SK-N-SH treated with all-trans-retinoic acid at 6 μM for 48 hours (cell line): ENCODE measurements around the gene POLR1B.

Experiments used
- ATAC-seq: fragments of 200-7000 bp; cut with Tn5 transposase; 3 replicates; pipeline ENCODE4 v1.9.1; 2020; ENCODE audit warnings: mild to moderate bottlenecking, moderate library complexity
- ARNTL ChIP-seq: fragments of 450-650 bp; formaldehyde crosslinking; IDR thresholded peaks from 2 replicates; pipeline ENCODE4 v1.5.0; 2020; ENCODE audit warnings: low read depth, mild to moderate bottlenecking, moderate library complexity, borderline replicate concordance
- BACH2 ChIP-seq: fragments of 250-450 bp; sonication (Bioruptor Pico); IDR thresholded peaks from 2 replicates; pipeline ENCODE4 v1.9.0; 2021; ENCODE audit warnings: mild to moderate bottlenecking, borderline replicate concordance
- CSDC2 ChIP-seq: fragments of 250-450 bp; sonication (Bioruptor Pico); IDR thresholded peaks from 2 replicates; pipeline ENCODE4 v1.5.0; 2020; ENCODE audit warnings: mild to moderate bottlenecking, moderate library complexity
- ESRRG ChIP-seq: fragments of 250-450 bp; sonication (Bioruptor Pico); IDR thresholded peaks from 2 replicates; pipeline ENCODE4 v1.6.1; 2021; ENCODE audit warnings: mild to moderate bottlenecking
- GLIS3 ChIP-seq: fragments of 250-450 bp; sonication (Bioruptor Pico); IDR thresholded peaks from 2 replicates; pipeline ENCODE4 v1.5.0; 2020; ENCODE audit warnings: mild to moderate bottlenecking, moderate library complexity
- ISL1 ChIP-seq: fragments of 250-450 bp; sonication (Bioruptor Pico); IDR thresholded peaks from 2 replicates; pipeline ENCODE4 v2.1.2; 2022; ENCODE audit warnings: mild to moderate bottlenecking, moderate library complexity
- OSR1 ChIP-seq: fragments of 250-450 bp; sonication (Bioruptor Pico); IDR thresholded peaks from 2 replicates; pipeline ENCODE4 v1.8.0; 2022; ENCODE audit warnings: moderate library complexity, mild to moderate bottlenecking, inconsistent platforms
- POU6F1 ChIP-seq: fragments of 250-450 bp; sonication (Bioruptor Pico); IDR thresholded peaks from 2 replicates; pipeline ENCODE4 v1.8.0; 2021; ENCODE audit warnings: low read depth, mild to moderate bottlenecking, moderate library complexity, borderline replicate concordance
- PPARA ChIP-seq: fragments of 250-450 bp; sonication (Bioruptor Pico); IDR thresholded peaks from 2 replicates; pipeline ENCODE4 v1.5.0; 2020; ENCODE audit warnings: mild to moderate bottlenecking, borderline replicate concordance
- RARB ChIP-seq: fragments of 250-450 bp; sonication (Bioruptor Pico); IDR thresholded peaks from 2 replicates; pipeline ENCODE4 v1.8.0; 2021; ENCODE audit warnings: mild to moderate bottlenecking, moderate library complexity
- SNAI2 ChIP-seq: fragments of 250-450 bp; sonication (Bioruptor Pico); IDR thresholded peaks from 2 replicates; pipeline ENCODE4 v1.5.0; 2020; ENCODE audit warnings: mild to moderate bottlenecking, moderate library complexity
- TCF4 ChIP-seq: fragments of 250-450 bp; sonication (Bioruptor Pico); IDR thresholded peaks from 2 replicates; pipeline ENCODE4 v1.8.0; 2021; ENCODE audit warnings: mild to moderate bottlenecking, moderate library complexity, borderline replicate concordance
- TOX ChIP-seq: fragments of 250-450 bp; sonication (Bioruptor Pico); IDR thresholded peaks from 2 replicates; pipeline ENCODE4 v1.8.0; 2021; ENCODE audit warnings: mild to moderate bottlenecking, moderate library complexity, borderline replicate concordance
- TSHZ2 ChIP-seq: fragments of 250-450 bp; sonication (Bioruptor Pico); IDR thresholded peaks from 2 replicates; pipeline ENCODE4 v1.5.0; 2020; ENCODE audit warnings: mild to moderate bottlenecking, moderate library complexity
- ZC3H10 ChIP-seq: fragments of 250-450 bp; sonication (Bioruptor Pico); IDR thresholded peaks from 2 replicates; pipeline ENCODE4 v1.5.1; 2021; ENCODE audit warnings: mild to moderate bottlenecking, moderate library complexity
- ZFP3 ChIP-seq: fragments of 250-450 bp; sonication (Bioruptor Pico); IDR thresholded peaks from 2 replicates; pipeline ENCODE4 v1.5.0; 2020; ENCODE audit warnings: mild to moderate bottlenecking, moderate library complexity
- ZFP30 ChIP-seq: fragments of 450-650 bp; formaldehyde crosslinking; IDR thresholded peaks from 2 replicates; pipeline ENCODE4 v1.5.0; 2022; ENCODE audit warnings: mild to moderate bottlenecking, moderate library complexity
- ZNF565 ChIP-seq: fragments of 450-650 bp; formaldehyde crosslinking; conservative IDR thresholded peaks from 2 replicates; pipeline ENCODE4 v1.5.0; 2020; ENCODE audit warnings: low read depth, mild to moderate bottlenecking, moderate library complexity
- ZNF8 ChIP-seq: fragments of 450-650 bp; formaldehyde crosslinking; IDR thresholded peaks from 2 replicates; pipeline ENCODE4 v1.5.0; 2020; ENCODE audit warnings: mild to moderate bottlenecking, moderate library complexity
- TF ChIP-seq, protein P1 (sequence below): fragments of 250-450 bp; sonication (Bioruptor Pico); IDR thresholded peaks from 2 replicates; pipeline ENCODE4 v1.5.1; 2020; ENCODE audit warnings: low read depth, mild to moderate bottlenecking, moderate library complexity
- TF ChIP-seq, protein P2 (sequence below): fragments of 250-450 bp; sonication (Bioruptor Pico); IDR thresholded peaks from 2 replicates; pipeline ENCODE4 v1.5.1; 2021; ENCODE audit warnings: mild to moderate bottlenecking, moderate library complexity
- TF ChIP-seq, protein P3 (sequence below): fragments of 250-450 bp; sonication (Bioruptor Pico); IDR thresholded peaks from 2 replicates; pipeline ENCODE4 v1.8.0; 2020; ENCODE audit warnings: mild to moderate bottlenecking, moderate library complexity, borderline replicate concordance

Gene POLR1B

DNA sequence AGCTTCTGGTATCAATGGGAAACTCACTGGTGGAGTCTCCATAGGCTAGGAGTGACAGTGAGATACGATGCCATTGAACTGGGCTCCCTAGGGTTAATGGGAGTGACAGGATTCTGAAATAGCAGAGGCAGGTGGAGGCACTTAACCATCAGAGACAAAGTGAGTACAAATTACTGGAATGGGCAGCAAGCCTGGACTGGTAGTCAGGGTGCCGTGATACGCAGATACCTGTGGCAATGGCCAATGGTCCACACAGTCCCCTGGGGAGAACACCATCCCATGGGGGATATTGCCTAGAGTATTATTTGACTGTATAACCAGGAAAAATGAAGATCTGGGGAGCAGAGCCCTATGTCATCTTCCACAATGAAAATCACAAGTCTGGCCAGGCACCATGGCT is 59.5 kb downstream of the POLR1B start:
- ATAC-seq, result no peak
- TF ChIP-seq ARNTL (CRISPR knock-in tag) (no peak), ZFP3 (no peak), TCF4 (CRISPR knock-in tag) (no peak), ISL1 (CRISPR knock-in tag) (no peak), ZNF565 (CRISPR knock-in tag) (no peak), SNAI2 (no peak), GLIS3 (no peak), TSHZ2 (CRISPR knock-in tag) (no peak), ZNF8 (CRISPR knock-in tag) (no peak), ESRRG (no peak)
- TF ChIP-seq, protein P1, sequence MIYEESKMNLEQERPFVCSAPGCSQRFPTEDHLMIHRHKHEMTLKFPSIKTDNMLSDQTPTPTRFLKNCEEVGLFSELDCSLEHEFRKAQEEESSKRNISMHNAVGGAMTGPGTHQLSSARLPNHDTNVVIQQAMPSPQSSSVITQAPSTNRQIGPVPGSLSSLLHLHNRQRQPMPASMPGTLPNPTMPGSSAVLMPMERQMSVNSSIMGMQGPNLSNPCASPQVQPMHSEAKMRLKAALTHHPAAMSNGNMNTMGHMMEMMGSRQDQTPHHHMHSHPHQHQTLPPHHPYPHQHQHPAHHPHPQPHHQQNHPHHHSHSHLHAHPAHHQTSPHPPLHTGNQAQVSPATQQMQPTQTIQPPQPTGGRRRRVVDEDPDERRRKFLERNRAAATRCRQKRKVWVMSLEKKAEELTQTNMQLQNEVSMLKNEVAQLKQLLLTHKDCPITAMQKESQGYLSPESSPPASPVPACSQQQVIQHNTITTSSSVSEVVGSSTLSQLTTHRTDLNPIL (CRISPR knock-in tag), result no peak
- TF ChIP-seq, protein P2, sequence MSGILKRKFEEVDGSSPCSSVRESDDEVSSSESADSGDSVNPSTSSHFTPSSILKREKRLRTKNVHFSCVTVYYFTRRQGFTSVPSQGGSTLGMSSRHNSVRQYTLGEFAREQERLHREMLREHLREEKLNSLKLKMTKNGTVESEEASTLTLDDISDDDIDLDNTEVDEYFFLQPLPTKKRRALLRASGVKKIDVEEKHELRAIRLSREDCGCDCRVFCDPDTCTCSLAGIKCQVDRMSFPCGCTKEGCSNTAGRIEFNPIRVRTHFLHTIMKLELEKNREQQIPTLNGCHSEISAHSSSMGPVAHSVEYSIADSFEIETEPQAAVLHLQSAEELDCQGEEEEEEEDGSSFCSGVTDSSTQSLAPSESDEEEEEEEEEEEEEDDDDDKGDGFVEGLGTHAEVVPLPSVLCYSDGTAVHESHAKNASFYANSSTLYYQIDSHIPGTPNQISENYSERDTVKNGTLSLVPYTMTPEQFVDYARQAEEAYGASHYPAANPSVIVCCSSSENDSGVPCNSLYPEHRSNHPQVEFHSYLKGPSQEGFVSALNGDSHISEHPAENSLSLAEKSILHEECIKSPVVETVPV (CRISPR knock-in tag), result no peak

DNA sequence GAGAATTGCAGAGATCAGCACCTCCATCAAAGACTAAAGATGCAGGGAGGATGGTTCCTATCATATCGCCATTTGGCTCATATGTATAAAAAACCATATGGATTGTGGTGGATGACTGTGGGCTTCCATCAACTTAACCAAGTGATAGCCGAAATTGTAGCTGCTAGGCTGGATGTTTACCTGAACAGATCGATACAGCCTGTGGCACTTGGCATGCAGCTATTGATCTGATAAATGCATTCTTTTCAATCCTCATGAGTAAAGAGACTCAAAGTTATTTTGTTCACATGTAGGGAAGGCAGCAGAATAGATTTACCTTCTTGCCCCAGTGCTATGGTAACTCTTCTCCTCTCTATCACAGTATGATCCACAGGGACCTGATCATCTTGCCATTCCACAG is 60.7 kb downstream of the POLR1B start:
- TF ChIP-seq TCF4 (CRISPR knock-in tag) (no peak), ISL1 (CRISPR knock-in tag) (no peak), PPARA (CRISPR knock-in tag) (no peak), ZFP3 (no peak), POU6F1 (CRISPR knock-in tag) (no peak), ARNTL (CRISPR knock-in tag) (no peak), GLIS3 (no peak), ZFP30 (CRISPR knock-in tag) (no peak), ZC3H10 (no peak), BACH2 (CRISPR knock-in tag) (no peak), ZNF8 (CRISPR knock-in tag) (no peak), RARB (CRISPR knock-in tag) (no peak), TOX (no peak), CSDC2 (CRISPR knock-in tag) (no peak), OSR1 (CRISPR knock-in tag) (no peak), ZNF565 (CRISPR knock-in tag) (no peak), SNAI2 (no peak), TSHZ2 (CRISPR knock-in tag) (no peak), ESRRG (no peak)
- TF ChIP-seq, protein P3, sequence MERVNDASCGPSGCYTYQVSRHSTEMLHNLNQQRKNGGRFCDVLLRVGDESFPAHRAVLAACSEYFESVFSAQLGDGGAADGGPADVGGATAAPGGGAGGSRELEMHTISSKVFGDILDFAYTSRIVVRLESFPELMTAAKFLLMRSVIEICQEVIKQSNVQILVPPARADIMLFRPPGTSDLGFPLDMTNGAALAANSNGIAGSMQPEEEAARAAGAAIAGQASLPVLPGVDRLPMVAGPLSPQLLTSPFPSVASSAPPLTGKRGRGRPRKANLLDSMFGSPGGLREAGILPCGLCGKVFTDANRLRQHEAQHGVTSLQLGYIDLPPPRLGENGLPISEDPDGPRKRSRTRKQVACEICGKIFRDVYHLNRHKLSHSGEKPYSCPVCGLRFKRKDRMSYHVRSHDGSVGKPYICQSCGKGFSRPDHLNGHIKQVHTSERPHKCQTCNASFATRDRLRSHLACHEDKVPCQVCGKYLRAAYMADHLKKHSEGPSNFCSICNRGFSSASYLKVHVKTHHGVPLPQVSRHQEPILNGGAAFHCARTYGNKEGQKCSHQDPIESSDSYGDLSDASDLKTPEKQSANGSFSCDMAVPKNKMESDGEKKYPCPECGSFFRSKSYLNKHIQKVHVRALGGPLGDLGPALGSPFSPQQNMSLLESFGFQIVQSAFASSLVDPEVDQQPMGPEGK (CRISPR knock-in tag), result no peak
- no peak for ATAC-seq
